Aorta (tissue), 5 donors: ENCODE results near the gene MAT2A. TPM values are rescaled to one million over a fixed set of nuclear protein-coding genes. Genes with fewer than 3 reads are reported as not detected.

ENCODE experiments used
- ATAC-seq: fragments of 200-7000 bp; cut with Tn5 transposase; one replicate; pipeline ENCODE4 v1.9.1; 2022; ENCODE audit warnings: moderate library complexity; ENCODE audit not compliant: low FRiP score
- DNase-seq, 2 donors: peaks; one replicate each; pipeline ENCODE4 v3.0.0-alpha.2; 2020
- H3K27ac ChIP-seq, 2 donors: one replicate each; pipeline ENCODE4 v1.5.1; 2013; ENCODE audit warnings: low read length in 2 of 2, mild to moderate bottlenecking in 2 of 2, moderate library complexity in 2 of 2, control low read depth in 1 of 2, inconsistent platforms in 1 of 2, low read depth in 1 of 2
- H3K27me3 ChIP-seq, 2 donors: one replicate each; pipeline ENCODE4 v1.6.1; 2013; ENCODE audit warnings: control low read depth in 1 of 2, low read length in 1 of 2, mild to moderate bottlenecking in 1 of 2, moderate library complexity in 1 of 2; ENCODE audit not compliant: insufficient read depth in 2 of 2, control insufficient read depth in 1 of 2
- H3K36me3 ChIP-seq, 2 donors: one replicate each; pipeline ENCODE4 v1.6.1; 2013; ENCODE audit warnings: control low read depth in 1 of 2, low read length in 1 of 2, mild to moderate bottlenecking in 1 of 2; ENCODE audit not compliant: insufficient read depth in 2 of 2, control insufficient read depth in 1 of 2
- H3K4me1 ChIP-seq, 2 donors: one replicate each; pipeline ENCODE4 v1.6.1; 2013; ENCODE audit warnings: low read length in 2 of 2, control low read depth in 1 of 2, mild to moderate bottlenecking in 1 of 2, moderate library complexity in 1 of 2; ENCODE audit not compliant: insufficient read depth in 2 of 2, control insufficient read depth in 1 of 2
- H3K4me3 ChIP-seq, 2 donors: one replicate each; pipeline ENCODE4 v1.5.1; 2013; ENCODE audit warnings: low read length in 2 of 2, control low read depth in 1 of 2, mild to moderate bottlenecking in 1 of 2
- H3K9me3 ChIP-seq: one replicate; pipeline ENCODE4 v1.6.1; 2013; ENCODE audit warnings: mild to moderate bottlenecking, low read length; ENCODE audit not compliant: control insufficient read depth
- WGBS, 2 donors: extraction: QIAGEN DNeasy Blood & Tissue Kit; methylation state at CpG; one replicate each; pipeline ENCODE4 v1.1.7; 2013; 5-methylcytosine and 5-hydroxymethylcytosine counted together
- intact Hi-C, 2 donors: fragments of 100-400 bp; cut with DNase I; formaldehyde crosslinking; loops; one replicate each; pipeline versions ENCODE4 v1.14.2 to v1.15.0; 2022
- polyA plus RNA-seq, 2 donors: library from polyadenylated mRNA; stranded (reverse); fragments of 200-250 nt; gene quantifications; one replicate each; pipeline ENCODE4 v1.2.3, GENCODE V29; 2013
- total RNA-seq, 2 donors: library from RNA; stranded (reverse); fragmentation: NEBNext Ultra II Directional; extraction: Animal tissue kit (Norgen Biotek cat#: 25700); gene quantifications; one replicate each; pipeline ENCODE4 v1.2.1, GENCODE V29; 2021
- donor health status: healthy with polysubstance abuse.
- donor health status: Bipolar disorder and iron deficiency.
- donor health status: DM: no; HTN: no; CAD: no.
- donor health status: DM: no; HTN: no; CAD: no.
- donor health status: DM: yes; HTN: yes; CAD: no.

MAT2A gene
- total and polyA plus RNA-seq, 4 donors, result 48.8 to 397 (median 180) TPM

- no peak for ATAC-seq
These were observed 7.4 kb upstream of the MAT2A start for GRCh38 chr2:85531589-85531988.

GRCh38 chr2:85534099-85534498 lies 4.9 kb upstream of the MAT2A start:
- 88 to 94% methylated on average over 3 of the region's 3 CpGs for WGBS, 2 donors
- Histone ChIP-seq H3K36me3 (no peaks in the 10 kb centered on the region), H3K27me3 (peaks cover 0 to 2% of the 10 kb centered on the region in 2 donors), H3K9me3 (no peaks in the 10 kb centered on the region), H3K4me3 (no peak overlapping the region), H3K27ac (no peak overlapping the region), H3K4me1 (no peaks in the 10 kb centered on the region)
- ATAC-seq, result no peak
- no peak for DNase-seq
- intact Hi-C loops, result no loop called here

More at GRCh38 chr2:85531589-85531988, 7.4 kb upstream of the MAT2A start:
- Histone ChIP-seq H3K4me3 (no peak overlapping the region), H3K27ac (no peak overlapping the region), H3K9me3 (no peaks in the 10 kb centered on the region), H3K36me3 (no peaks in the 10 kb centered on the region), H3K27me3 (no peaks in the 10 kb centered on the region), H3K4me1 (no peaks in the 10 kb centered on the region)
- intact Hi-C loops, result no loop called here
- WGBS, 2 donors, result 70 to 96% methylated on average over 2 of the region's 2 CpGs
- DNase-seq, result no peak

- DNase-seq (no peak), ATAC-seq (no peak)
- H3K36me3 ChIP-seq, result no peaks in the 10 kb centered on the region
- H3K27ac ChIP-seq, result no peak overlapping the region
- H3K9me3 ChIP-seq, result no peaks in the 10 kb centered on the region
- no peak overlapping the region for H3K4me3 ChIP-seq
- H3K27me3 ChIP-seq, result peaks cover 0 to 2% of the 10 kb centered on the region in 2 donors
- intact Hi-C loops, result no loop called here
- no peaks in the 10 kb centered on the region for H3K4me1 ChIP-seq
- 81 to 91% methylated on average over 3 of the region's 3 CpGs for WGBS, 2 donors
These were observed 4.1 kb upstream of the MAT2A start for GRCh38 chr2:85534881-85535280.

GRCh38 chr2:85536479-85536878 lies 2.5 kb upstream of the MAT2A start:
- Histone ChIP-seq H3K36me3 (no peaks in the 10 kb centered on the region), H3K9me3 (no peaks in the 10 kb centered on the region), H3K27ac (peak overlapping the region in 1 of 2 donors; percentile 28), H3K27me3 (peaks cover 0 to 2% of the 10 kb centered on the region in 2 donors), H3K4me3 (no peak overlapping the region), H3K4me1 (no peaks in the 10 kb centered on the region)
- intact Hi-C loops, result no loop called here
- ATAC-seq (no peak), DNase-seq (no peak)
- WGBS, 2 donors, result 48 to 51% methylated on average over 3 of the region's 3 CpGs

- Histone ChIP-seq H3K27me3 (peaks cover 0 to 2% of the 10 kb centered on the region in 2 donors), H3K36me3 (peaks cover 0 to 2% of the 10 kb centered on the region in 2 donors), H3K9me3 (no peaks in the 10 kb centered on the region), H3K4me3 (peak overlapping the region; percentile 50 to 94), H3K4me1 (no peaks in the 10 kb centered on the region), H3K27ac (peak overlapping the region; percentile 94 to 96)
- ATAC-seq (peak; percentile 28), DNase-seq (peak; percentile 72 to 83)
- intact Hi-C loops, result no loop called here
- WGBS, 2 donors, result 1% methylated on average over 34 to 35 of the region's 35 CpGs
These were observed 1.1 kb upstream of the MAT2A start for GRCh38 chr2:85537600-85538506.

- 0% methylated on average over 41 to 67 of the region's 67 CpGs for WGBS, 2 donors
- no peaks in the 10 kb centered on the region for H3K4me1 ChIP-seq
- intact Hi-C loops, result no loop called here
- DNase-seq (peak; percentile 81 to 90), ATAC-seq (peak; percentile 80)
- H3K4me3 ChIP-seq, result peak overlapping the region; percentile 74 to 94
- no peaks in the 10 kb centered on the region for H3K9me3 ChIP-seq
- H3K27me3 ChIP-seq, result peaks cover 0 to 2% of the 10 kb centered on the region in 2 donors
- peaks cover 0 to 2% of the 10 kb centered on the region in 2 donors for H3K36me3 ChIP-seq
- H3K27ac ChIP-seq, result peak overlapping the region; percentile 84 to 95
These were observed 579 bp downstream of the MAT2A start for GRCh38 chr2:85539361-85540132.

GRCh38 chr2:85540133-85540648 lies 1.2 kb downstream of the MAT2A start:
- peak overlapping the region; percentile 61 to 95 for H3K27ac ChIP-seq
- peaks cover 0 to 2% of the 10 kb centered on the region in 2 donors for H3K27me3 ChIP-seq
- no peak for ATAC-seq
- H3K4me3 ChIP-seq, result peak overlapping the region; percentile 74 to 94
- intact Hi-C loops, result no loop called here
- no peak for DNase-seq
- peaks cover 0 to 2% of the 10 kb centered on the region in 2 donors for H3K36me3 ChIP-seq
- H3K4me1 ChIP-seq, result no peaks in the 10 kb centered on the region
- 4 to 5% methylated on average over 11 of the region's 11 CpGs for WGBS, 2 donors
- no peaks in the 10 kb centered on the region for H3K9me3 ChIP-seq

- no peak for DNase-seq
- WGBS, 2 donors, result 24 to 31% methylated on average over 4 of the region's 4 CpGs
- Histone ChIP-seq H3K9me3 (no peaks in the 10 kb centered on the region), H3K27me3 (peaks cover 0 to 2% of the 10 kb centered on the region in 2 donors), H3K4me1 (no peaks in the 10 kb centered on the region), H3K27ac (no peak overlapping the region), H3K36me3 (peaks cover 0 to 4% of the 10 kb centered on the region in 2 donors), H3K4me3 (peak overlapping the region in 1 of 2 donors; percentile 94)
- intact Hi-C loops, result no loop called here
- no peak for ATAC-seq
These were observed 2.3 kb downstream of the MAT2A start for GRCh38 chr2:85541262-85541661.
